GM11168 (cell line): ENCODE results near the gene SPIB.
"Not testable (repeated sequence)": the region's sequence is repeated elsewhere in the genome, so short reads cannot be mapped to it uniquely, and the experiment has no call there.

Source experiments
- in situ Hi-C: fragments of 300-500 bp; cut with MboI; formaldehyde crosslinking; loops from one replicate; pipeline ENCODE4 v1.12.0; 2022; ENCODE audit warnings: low sequenced_read_pairs; ENCODE audit not compliant: unreplicated experiment

SPIB gene

GRCh38 chr19:50435221-50435620, 16.5 kb downstream of the SPIB start:
- in situ Hi-C loops = no loop called here

GRCh38 chr19:50435627-50436026, 16.9 kb downstream of the SPIB start:
- in situ Hi-C loops = no loop called here

GRCh38 chr19:50437862-50438449, 19.2 kb downstream of the SPIB start:
- in situ Hi-C loops = no loop called here

GRCh38 chr19:50439130-50439529, 20.4 kb downstream of the SPIB start:
- in situ Hi-C loops = not testable (repeated sequence)

- in situ Hi-C loops = no loop called here
These were observed 25.3 kb downstream of the SPIB start for GRCh38 chr19:50444059-50444458.

- in situ Hi-C loops = no loop called here
These were observed 28.3 kb downstream of the SPIB start for GRCh38 chr19:50447053-50447452.

GRCh38 chr19:50447750-50448149, 29.0 kb downstream of the SPIB start:
- in situ Hi-C loops = no loop called here

- in situ Hi-C loops = no loop called here
These were observed 30.6 kb downstream of the SPIB start for GRCh38 chr19:50449236-50449899.

- in situ Hi-C loops = no loop called here
These were observed 31.9 kb downstream of the SPIB start for GRCh38 chr19:50450369-50451222.

- in situ Hi-C loops = no loop called here
These were observed 32.4 kb downstream of the SPIB start for GRCh38 chr19:50451223-50451534.

- in situ Hi-C loops = no loop called here
These were observed 34.5 kb downstream of the SPIB start for GRCh38 chr19:50453243-50453642.

GRCh38 chr19:50455992-50456391, 37.3 kb downstream of the SPIB start:
- in situ Hi-C loops = no loop called here

- in situ Hi-C loops = no loop called here
These were observed 38.6 kb downstream of the SPIB start for GRCh38 chr19:50457300-50457699.

GRCh38 chr19:50458396-50459066, 39.8 kb downstream of the SPIB start:
- in situ Hi-C loops = no loop called here

GRCh38 chr19:50459067-50459456, 40.3 kb downstream of the SPIB start:
- in situ Hi-C loops = no loop called here

GRCh38 chr19:50459638-50460037, 40.9 kb downstream of the SPIB start:
- in situ Hi-C loops = loop anchor here (5.0 kb wide), 1 partner anchor 92 kb away; the partner anchor contains the start of gene NAPSA

- in situ Hi-C loops = loop anchor here (5.0 kb wide), 1 partner anchor 93 kb away; the partner anchor contains the start of gene NAPSA
These were observed 41.5 kb downstream of the SPIB start for GRCh38 chr19:50460161-50460765.

- in situ Hi-C loops = loop anchor here (5.0 kb wide), 1 partner anchor 94 kb away; the partner anchor contains the start of gene NAPSA
These were observed 42.5 kb downstream of the SPIB start for GRCh38 chr19:50461066-50461875.

- in situ Hi-C loops = loop anchor here (5.0 kb wide), 1 partner anchor 96 kb away; the partner anchor contains the start of gene NAPSA
These were observed 44.2 kb downstream of the SPIB start for GRCh38 chr19:50462970-50463369.
